ENCODE data around the gene FMN1.
A peak's percentile ranks its signal among the peaks of the same experiment; 100 is the strongest.
"Not testable (repeated sequence)": the region's sequence is repeated elsewhere in the genome, so short reads cannot be mapped to it uniquely, and the experiment has no call there.

Gene FMN1

GRCh38 chr15:33078607-33079006 lies 115.9 kb downstream of the FMN1 start:
- POLR2A ChIA-PET: interaction anchor here (0.5 kb wide), 1 partner anchor 122 kb away, joined by 4 read pairs; no protein-coding TSS in a partner anchor
- no peak overlapping the region for H3K27ac ChIP-seq (ENCODE audit: insufficient read depth in 1 of 2, low read depth in 1 of 2, low read length in 2 of 2, poor library complexity in 1 of 2, severe bottlenecking in 2 of 2)
- no peaks in the 10 kb centered on the region for H3K9me3 ChIP-seq (ENCODE audit: control extremely low read depth in 1 of 5, control insufficient read depth in 4 of 5, insufficient read depth in 2 of 5, low read depth in 1 of 5, low read length in 4 of 5)
- H3K36me3 ChIP-seq (ENCODE audit: control insufficient read depth in 4 of 4, insufficient read depth in 4 of 4, low read length in 3 of 4): no peaks in the 10 kb centered on the region
- 100% methylated on average over 2 of the region's 2 CpGs for WGBS (ENCODE audit: insufficient coverage)
- CTCF ChIA-PET: interaction anchor here (1.1 to 1.7 kb wide), 2 partner anchors 8 to 54 kb away, joined by 3 to 9 read pairs; no protein-coding TSS in a partner anchor
- DNase-seq: no peak
- peaks cover 0 to 13% (median 7%) of the 10 kb centered on the region in 5 experiments for H3K27me3 ChIP-seq (replicated peaks in 2 of 5; ENCODE audit: control insufficient read depth in 4 of 5, insufficient read depth in 5 of 5, low read length in 4 of 5)
- H3K4me1 ChIP-seq (ENCODE audit: control extremely low read depth in 1 of 4, control insufficient read depth in 4 of 4, insufficient read depth in 4 of 4, low read length in 3 of 4): no peaks in the 10 kb centered on the region
- no peak overlapping the region for H3K4me3 ChIP-seq (ENCODE audit: control insufficient read depth in 1 of 7, extremely low read depth in 1 of 7, insufficient read depth in 4 of 7, low read depth in 2 of 7, low read length in 6 of 7)

- no peak for DNase-seq
- peaks cover 0 to 19% (median 7%) of the 10 kb centered on the region in 5 experiments for H3K27me3 ChIP-seq (replicated peaks in 2 of 5; ENCODE audit: control insufficient read depth in 4 of 5, insufficient read depth in 5 of 5, low read length in 4 of 5)
- 100% methylated on average over 1 of the region's 7 CpGs for WGBS (ENCODE audit: insufficient coverage)
- no peaks in the 10 kb centered on the region for H3K36me3 ChIP-seq (ENCODE audit: control insufficient read depth in 4 of 4, insufficient read depth in 4 of 4, low read length in 3 of 4)
- no peak overlapping the region for H3K27ac ChIP-seq (ENCODE audit: insufficient read depth in 1 of 2, low read depth in 1 of 2, low read length in 2 of 2, poor library complexity in 1 of 2, severe bottlenecking in 2 of 2)
- no peak overlapping the region for H3K4me3 ChIP-seq (ENCODE audit: control insufficient read depth in 1 of 7, extremely low read depth in 1 of 7, insufficient read depth in 4 of 7, low read depth in 2 of 7, low read length in 6 of 7)
- no peaks in the 10 kb centered on the region for H3K9me3 ChIP-seq (ENCODE audit: control extremely low read depth in 1 of 5, control insufficient read depth in 4 of 5, insufficient read depth in 2 of 5, low read depth in 1 of 5, low read length in 4 of 5)
- ChIA-PET CTCF (no interaction called here), POLR2A (no interaction called here)
- no peaks in the 10 kb centered on the region for H3K4me1 ChIP-seq (ENCODE audit: control extremely low read depth in 1 of 4, control insufficient read depth in 4 of 4, insufficient read depth in 4 of 4, low read length in 3 of 4)
Observed at GRCh38 chr15:33076937-33077336, 117.6 kb downstream of the FMN1 start.

DNA sequence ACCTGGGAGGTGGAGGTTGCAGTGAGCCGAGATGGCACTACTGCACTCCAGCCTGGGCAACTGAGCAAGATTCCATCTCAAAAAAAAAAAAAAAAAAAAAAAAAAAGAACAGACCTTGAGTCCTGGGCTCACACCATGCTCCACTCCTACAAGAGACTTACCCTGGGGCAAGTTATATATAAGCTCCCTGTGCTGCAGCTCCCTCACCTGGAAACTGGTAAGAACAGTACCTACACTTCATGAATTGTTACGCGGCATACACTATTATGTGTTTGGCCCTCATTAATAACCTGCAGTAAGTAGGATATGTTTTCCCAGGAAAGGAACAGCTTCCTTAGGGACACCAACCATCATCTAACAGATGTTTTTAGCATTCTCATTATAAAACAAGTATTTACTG lies 119.6 kb downstream of the FMN1 start:
- Histone ChIP-seq H3K27ac (ENCODE audit: insufficient read depth in 1 of 2, low read depth in 1 of 2, low read length in 2 of 2, poor library complexity in 1 of 2, severe bottlenecking in 2 of 2) (no peak overlapping the region), H3K9me3 (ENCODE audit: control extremely low read depth in 1 of 5, control insufficient read depth in 4 of 5, insufficient read depth in 2 of 5, low read depth in 1 of 5, low read length in 4 of 5) (no peaks in the 10 kb centered on the region), H3K4me1 (ENCODE audit: control extremely low read depth in 1 of 4, control insufficient read depth in 4 of 4, insufficient read depth in 4 of 4, low read length in 3 of 4) (no peaks in the 10 kb centered on the region), H3K27me3 (replicated peaks in 2 of 5; ENCODE audit: control insufficient read depth in 4 of 5, insufficient read depth in 5 of 5, low read length in 4 of 5) (peaks cover 0 to 27% (median 9%) of the 10 kb centered on the region in 5 experiments), H3K36me3 (ENCODE audit: control insufficient read depth in 4 of 4, insufficient read depth in 4 of 4, low read length in 3 of 4) (no peaks in the 10 kb centered on the region), H3K4me3 (ENCODE audit: control insufficient read depth in 1 of 7, extremely low read depth in 1 of 7, insufficient read depth in 4 of 7, low read depth in 2 of 7, low read length in 6 of 7) (no peak overlapping the region)
- POLR2A ChIA-PET: no interaction called here
- peak; percentile 13 to 43 (median 34) for DNase-seq
- CTCF ChIA-PET: interaction anchor here (1.7 kb wide), 1 partner anchor 58 kb away, joined by 3 read pairs; no protein-coding TSS in a partner anchor
- no CpG with 5 or more reads among the region's 3 CpGs for WGBS (ENCODE audit: insufficient coverage)

DNA sequence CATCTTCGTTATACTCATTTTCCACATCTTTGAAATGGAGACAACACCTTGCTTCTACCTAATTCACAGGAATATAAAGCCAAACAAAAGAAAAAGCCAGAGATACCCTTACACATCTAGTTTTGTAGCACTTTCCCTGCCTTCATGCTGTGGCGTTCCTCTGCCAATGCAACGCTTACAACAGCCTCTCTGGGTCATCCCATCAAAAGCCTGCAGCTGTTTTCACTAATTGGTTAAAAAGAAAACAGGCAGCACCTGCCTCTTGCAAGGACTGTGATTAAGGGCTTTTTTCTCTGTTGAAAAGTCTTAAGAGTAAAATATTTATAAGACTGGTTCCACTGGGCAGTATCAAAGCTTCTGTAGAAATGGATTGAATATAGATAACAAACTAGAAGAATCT lies 120.3 kb downstream of the FMN1 start:
- Histone ChIP-seq H3K9me3 (ENCODE audit: control extremely low read depth in 1 of 5, control insufficient read depth in 4 of 5, insufficient read depth in 2 of 5, low read depth in 1 of 5, low read length in 4 of 5) (no peaks in the 10 kb centered on the region), H3K36me3 (ENCODE audit: control insufficient read depth in 4 of 4, insufficient read depth in 4 of 4, low read length in 3 of 4) (no peaks in the 10 kb centered on the region), H3K27ac (ENCODE audit: insufficient read depth in 1 of 2, low read depth in 1 of 2, low read length in 2 of 2, poor library complexity in 1 of 2, severe bottlenecking in 2 of 2) (no peak overlapping the region), H3K4me1 (ENCODE audit: control extremely low read depth in 1 of 4, control insufficient read depth in 4 of 4, insufficient read depth in 4 of 4, low read length in 3 of 4) (peaks cover under 1 to 2% (median 1%) of the 10 kb centered on the region in 4 experiments), H3K27me3 (replicated peaks in 2 of 5; ENCODE audit: control insufficient read depth in 4 of 5, insufficient read depth in 5 of 5, low read length in 4 of 5) (peaks cover 0 to 27% (median 9%) of the 10 kb centered on the region in 5 experiments), H3K4me3 (ENCODE audit: control insufficient read depth in 1 of 7, extremely low read depth in 1 of 7, insufficient read depth in 4 of 7, low read depth in 2 of 7, low read length in 6 of 7) (no peak overlapping the region)
- DNase-seq: no peak
- POLR2A ChIA-PET: no interaction called here
- CTCF ChIA-PET: interaction anchor here (1.6 to 1.7 kb wide), 2 partner anchors 15 to 58 kb away, joined by 3 read pairs; no protein-coding TSS in a partner anchor
- 95% methylated on average over 2 of the region's 3 CpGs for WGBS (ENCODE audit: insufficient coverage)

DNA sequence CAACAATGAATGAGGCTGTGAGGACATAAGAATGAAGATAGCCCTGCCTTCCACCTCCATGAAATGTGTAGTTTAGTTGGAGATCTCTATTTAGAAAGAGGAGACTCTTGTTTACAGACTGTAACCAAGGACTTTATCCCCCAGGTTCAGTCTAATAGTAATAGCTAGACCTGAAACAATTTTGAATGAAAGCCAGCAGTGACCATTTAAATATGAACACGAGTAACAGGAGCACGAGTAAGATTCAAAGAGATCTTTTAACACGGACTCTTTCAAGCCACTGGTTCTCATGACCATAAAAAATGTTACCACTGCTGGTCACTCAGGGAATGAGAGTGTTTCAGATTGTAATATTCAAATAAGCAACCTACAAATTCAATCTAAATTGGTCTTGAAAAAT lies 123.1 kb downstream of the FMN1 start:
- no peak overlapping the region for H3K4me3 ChIP-seq (ENCODE audit: control insufficient read depth in 1 of 7, extremely low read depth in 1 of 7, insufficient read depth in 4 of 7, low read depth in 2 of 7, low read length in 6 of 7)
- ChIA-PET CTCF (interaction anchor here (0.7 kb wide), 1 partner anchor 50 kb away, joined by 3 read pairs; no protein-coding TSS in a partner anchor), POLR2A (no interaction called here)
- H3K27me3 ChIP-seq (replicated peaks in 2 of 5; ENCODE audit: control insufficient read depth in 4 of 5, insufficient read depth in 5 of 5, low read length in 4 of 5): peaks cover 0 to 26% (median 9%) of the 10 kb centered on the region in 5 experiments
- H3K4me1 ChIP-seq (ENCODE audit: control extremely low read depth in 1 of 4, control insufficient read depth in 4 of 4, insufficient read depth in 4 of 4, low read length in 3 of 4): peaks cover 18 to 26% (median 25%) of the 10 kb centered on the region in 4 experiments
- no peaks in the 10 kb centered on the region for H3K9me3 ChIP-seq (ENCODE audit: control extremely low read depth in 1 of 5, control insufficient read depth in 4 of 5, insufficient read depth in 2 of 5, low read depth in 1 of 5, low read length in 4 of 5)
- no peaks in the 10 kb centered on the region for H3K36me3 ChIP-seq (ENCODE audit: control insufficient read depth in 4 of 4, insufficient read depth in 4 of 4, low read length in 3 of 4)
- no peak overlapping the region for H3K27ac ChIP-seq (ENCODE audit: insufficient read depth in 1 of 2, low read depth in 1 of 2, low read length in 2 of 2, poor library complexity in 1 of 2, severe bottlenecking in 2 of 2)
- 75% methylated on average over 2 of the region's 3 CpGs for WGBS (ENCODE audit: insufficient coverage)
- DNase-seq: no peak

GRCh38 chr15:33069903-33070302 lies 124.6 kb downstream of the FMN1 start:
- peak in 1 of 3 donors; percentile 36 for DNase-seq
- WGBS (ENCODE audit: insufficient coverage): 85% methylated on average over 5 of the region's 16 CpGs
- H3K9me3 ChIP-seq (ENCODE audit: control extremely low read depth in 1 of 5, control insufficient read depth in 4 of 5, insufficient read depth in 2 of 5, low read depth in 1 of 5, low read length in 4 of 5); POLR2A ChIA-PET; H3K36me3 ChIP-seq (ENCODE audit: control insufficient read depth in 4 of 4, insufficient read depth in 4 of 4, low read length in 3 of 4); H3K27ac ChIP-seq (ENCODE audit: insufficient read depth in 1 of 2, low read depth in 1 of 2, low read length in 2 of 2, poor library complexity in 1 of 2, severe bottlenecking in 2 of 2); H3K4me3 ChIP-seq (ENCODE audit: control insufficient read depth in 1 of 7, extremely low read depth in 1 of 7, insufficient read depth in 4 of 7, low read depth in 2 of 7, low read length in 6 of 7): not testable (repeated sequence)
- peaks cover 18 to 26% (median 25%) of the 10 kb centered on the region in 4 experiments for H3K4me1 ChIP-seq (ENCODE audit: control extremely low read depth in 1 of 4, control insufficient read depth in 4 of 4, insufficient read depth in 4 of 4, low read length in 3 of 4)
- peaks cover 0 to 27% (median 10%) of the 10 kb centered on the region in 5 experiments for H3K27me3 ChIP-seq (replicated peaks in 2 of 5; ENCODE audit: control insufficient read depth in 4 of 5, insufficient read depth in 5 of 5, low read length in 4 of 5)
- CTCF ChIA-PET: interaction anchor here (0.7 to 1.2 kb wide), 2 partner anchors 9 to 64 kb away, joined by 3 read pairs; no protein-coding TSS in a partner anchor

DNA sequence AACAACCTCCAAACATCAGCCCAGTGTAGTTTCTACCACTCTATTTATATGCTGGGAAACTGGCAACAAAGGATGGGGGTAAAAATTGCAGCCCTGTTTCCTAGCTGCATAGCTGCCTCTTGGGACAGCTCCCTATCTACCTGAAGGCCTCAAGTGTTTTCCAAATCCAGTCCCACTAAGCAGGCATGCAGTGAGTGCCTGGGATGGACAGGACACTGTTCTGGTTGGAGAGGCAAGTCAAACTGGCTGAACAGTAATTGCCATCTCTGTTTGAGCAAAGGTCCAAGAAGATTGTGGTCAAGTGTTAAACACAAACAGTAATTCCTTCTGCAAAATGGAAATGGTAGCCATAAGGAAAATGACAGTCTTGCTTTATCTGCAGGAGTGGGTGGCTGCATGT lies 125.4 kb downstream of the FMN1 start:
- Histone ChIP-seq H3K4me3 (ENCODE audit: control insufficient read depth in 1 of 7, extremely low read depth in 1 of 7, insufficient read depth in 4 of 7, low read depth in 2 of 7, low read length in 6 of 7) (no peak overlapping the region), H3K9me3 (ENCODE audit: control extremely low read depth in 1 of 5, control insufficient read depth in 4 of 5, insufficient read depth in 2 of 5, low read depth in 1 of 5, low read length in 4 of 5) (no peaks in the 10 kb centered on the region), H3K4me1 (ENCODE audit: control extremely low read depth in 1 of 4, control insufficient read depth in 4 of 4, insufficient read depth in 4 of 4, low read length in 3 of 4) (peaks cover 18 to 26% (median 25%) of the 10 kb centered on the region in 4 experiments), H3K27ac (ENCODE audit: insufficient read depth in 1 of 2, low read depth in 1 of 2, low read length in 2 of 2, poor library complexity in 1 of 2, severe bottlenecking in 2 of 2) (no peak overlapping the region), H3K27me3 (replicated peaks in 2 of 5; ENCODE audit: control insufficient read depth in 4 of 5, insufficient read depth in 5 of 5, low read length in 4 of 5) (peaks cover 0 to 33% (median 9%) of the 10 kb centered on the region in 5 experiments), H3K36me3 (ENCODE audit: control insufficient read depth in 4 of 4, insufficient read depth in 4 of 4, low read length in 3 of 4) (no peaks in the 10 kb centered on the region)
- ChIA-PET CTCF (interaction anchor here (1.1 kb wide), 1 partner anchor 150 kb away, joined by 3 read pairs; no protein-coding TSS in a partner anchor), POLR2A (no interaction called here)
- DNase-seq: no peak
